GM21515 (cell line): ENCODE results near the gene JAGN1.
"Not testable (repeated sequence)": the region's sequence is repeated elsewhere in the genome, so short reads cannot be mapped to it uniquely, and the experiment has no call there.

Experiments used
- ATAC-seq: cut with Tn5 transposase; IDR thresholded peaks from one replicate; pipeline ENCODE4 v1.9.1; 2021; ENCODE audit not compliant: unreplicated experiment

The JAGN1 gene

DNA sequence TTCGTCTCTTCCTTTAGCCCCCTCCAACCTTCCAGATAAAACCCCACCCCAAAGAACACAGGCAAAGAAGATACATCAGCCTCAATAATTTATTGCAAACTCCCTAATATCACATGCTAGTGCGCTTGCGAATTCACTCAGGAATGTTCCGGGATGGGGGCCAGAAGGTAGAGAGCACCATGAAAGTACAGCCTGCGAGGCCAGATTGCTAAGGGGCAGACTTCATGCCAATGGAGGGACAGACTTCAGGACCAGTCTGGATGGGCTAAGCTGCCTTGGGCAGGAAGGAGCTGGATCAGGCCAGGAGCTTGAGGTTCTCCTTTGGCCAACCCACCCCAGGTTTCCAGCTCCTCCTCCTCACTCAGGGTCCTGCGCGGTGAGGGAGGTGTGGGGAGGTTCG is 23.8 kb upstream of the JAGN1 start:
- no peak for ATAC-seq

GRCh38 chr3:9867106-9867505 is 23.3 kb upstream of the JAGN1 start:
- no peak for ATAC-seq

DNA sequence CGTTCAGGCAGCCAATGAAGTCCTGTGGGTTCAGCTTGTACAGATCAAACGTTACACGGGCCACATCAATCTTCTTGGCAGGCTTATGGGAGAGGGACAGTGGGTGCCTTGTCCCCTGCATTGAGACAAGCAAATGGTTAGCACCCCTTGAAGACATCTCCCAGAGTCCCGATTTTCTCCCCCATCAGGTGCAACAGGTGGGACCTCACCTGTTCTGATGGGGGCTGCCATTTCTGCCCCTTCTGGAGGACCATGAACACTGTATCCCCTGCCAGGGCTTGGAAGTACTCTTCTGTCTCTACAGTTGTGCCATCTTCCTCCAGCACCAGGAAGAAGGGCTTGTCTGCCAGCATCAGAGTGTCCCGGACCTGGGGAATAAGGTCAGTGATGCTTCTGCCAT is 20.5 kb upstream of the JAGN1 start:
- ATAC-seq: no peak

- ATAC-seq: no peak
Measured at GRCh38 chr3:9870978-9871377, 19.4 kb upstream of the JAGN1 start.

DNA sequence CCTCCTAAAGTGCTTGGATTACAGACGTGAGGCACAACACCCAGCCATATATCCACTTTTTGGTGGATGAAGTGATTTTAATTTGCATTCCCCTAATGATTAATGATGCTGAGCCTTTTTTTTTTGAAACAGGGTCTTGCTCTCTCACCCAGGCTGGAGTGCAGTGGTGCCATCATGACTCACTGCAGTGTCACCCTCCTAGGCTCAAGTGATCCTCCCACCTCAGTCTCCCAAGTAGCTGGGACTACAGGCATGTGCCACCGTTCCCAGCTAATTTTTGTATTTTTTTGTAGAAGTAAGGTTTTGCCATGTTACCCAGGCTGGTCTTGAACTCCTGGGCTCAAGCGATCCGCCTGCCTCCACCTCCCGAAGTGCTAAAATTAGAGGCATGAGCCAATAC is 18.3 kb upstream of the JAGN1 start:
- ATAC-seq: not testable (repeated sequence)

GRCh38 chr3:9875448-9875847 is 15.0 kb upstream of the JAGN1 start:
- no peak for ATAC-seq

DNA sequence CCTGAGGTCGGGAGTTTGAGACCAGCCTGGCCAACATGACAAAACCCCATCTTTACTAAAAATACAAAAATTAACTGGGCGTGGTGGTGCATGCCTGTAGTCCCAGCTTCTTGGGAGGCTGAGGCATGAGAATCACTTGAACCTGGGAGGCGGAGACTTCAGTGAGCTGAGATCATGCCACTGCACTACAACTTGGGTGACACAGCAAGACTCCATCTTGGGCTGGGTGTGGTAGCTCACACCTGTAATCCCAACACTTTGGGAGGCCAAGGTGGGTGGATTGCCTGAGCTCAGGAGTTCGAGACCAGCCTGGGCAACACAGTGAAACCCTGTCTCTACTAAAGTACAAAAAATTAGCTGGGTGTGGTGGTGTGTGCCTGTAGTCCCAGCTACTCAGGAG is 14.2 kb upstream of the JAGN1 start:
- ATAC-seq: not testable (repeated sequence)

GRCh38 chr3:9876991-9877390 is 13.4 kb upstream of the JAGN1 start:
- ATAC-seq: no peak

GRCh38 chr3:9878700-9879099 is 11.7 kb upstream of the JAGN1 start:
- ATAC-seq: no peak

DNA sequence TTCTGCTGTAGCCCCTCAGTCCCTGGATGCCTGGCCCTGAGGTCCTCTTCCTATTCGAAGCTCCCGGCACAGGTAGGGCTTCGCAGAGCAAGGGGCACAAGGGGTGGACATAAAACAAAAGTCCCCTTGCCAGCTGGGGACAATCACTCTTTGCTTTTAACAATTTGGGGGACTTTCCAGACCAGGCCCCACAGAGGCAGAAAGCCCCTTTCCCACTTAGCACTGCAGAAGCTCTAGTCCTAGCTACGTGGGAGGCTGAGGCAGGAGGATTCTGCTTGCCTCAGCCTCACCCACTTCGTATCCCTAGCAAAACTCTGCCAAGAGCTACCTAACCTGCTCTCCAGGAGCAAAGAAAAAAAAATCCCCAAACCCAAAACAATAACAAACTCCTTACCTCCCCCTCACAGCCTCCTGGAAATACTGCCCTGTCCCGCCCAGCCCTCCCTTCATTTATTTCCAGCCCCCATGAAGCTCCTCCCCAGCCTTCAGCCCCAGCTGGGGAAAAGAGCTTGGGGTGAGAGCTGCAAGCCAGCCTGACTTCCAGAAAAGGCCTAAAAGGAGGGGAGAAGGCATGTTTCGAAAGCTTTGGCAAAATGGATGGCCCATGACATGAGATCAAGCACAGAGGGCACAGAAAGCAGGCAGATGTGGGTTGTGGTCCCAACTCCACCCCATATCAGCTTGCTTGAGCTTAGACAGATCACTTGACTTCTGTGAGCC is 10.4 kb upstream of the JAGN1 start, which contains the start of gene CIDEC:
CIDEC (minus strand) TSS at position 424 of the 720 bp plus-strand sequence. CDS start 1,767 bp downstream, outside the sequence.
- ATAC-seq: no peak

GRCh38 chr3:9881441-9881840 is 9.0 kb upstream of the JAGN1 start:
- ATAC-seq: no peak

DNA sequence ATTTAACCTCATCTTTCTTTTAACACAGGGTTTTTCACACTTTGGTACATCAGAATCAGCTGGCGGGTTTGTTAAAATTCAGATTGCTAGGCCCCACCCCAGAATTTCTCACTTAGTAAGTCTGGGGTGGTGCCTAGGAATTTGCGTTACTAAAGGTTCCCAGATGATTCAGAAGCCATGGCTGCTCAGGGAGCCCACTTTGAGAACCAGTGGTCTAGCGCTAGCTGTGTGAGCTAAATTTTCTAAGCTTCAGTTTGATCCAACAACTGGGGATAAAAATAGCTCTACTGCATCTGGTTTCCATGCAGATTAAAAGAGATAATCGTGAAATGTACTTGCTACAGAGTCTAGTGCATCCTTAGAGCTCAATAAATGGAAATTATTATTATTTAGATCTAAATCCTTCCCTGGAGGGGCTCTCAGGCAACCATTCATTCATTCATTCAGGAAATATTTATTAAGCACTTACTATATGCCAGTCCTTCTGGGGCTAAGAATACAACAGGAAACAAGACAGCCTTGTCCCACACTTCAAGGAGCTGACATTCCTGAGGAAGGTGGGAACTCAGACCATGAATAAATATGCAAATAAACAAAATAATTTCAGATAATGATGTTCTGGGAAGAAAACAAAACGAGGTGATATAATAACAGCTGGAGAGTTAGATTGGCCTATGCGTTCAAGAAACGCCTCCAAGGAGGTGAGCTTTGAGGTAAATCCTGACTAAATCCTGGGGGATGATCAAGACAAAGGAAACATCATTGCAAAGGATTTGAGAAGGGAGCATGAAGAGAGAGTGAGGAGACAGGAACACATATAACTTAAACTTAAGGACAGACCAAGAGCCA is 6.5 kb upstream of the JAGN1 start:
- ATAC-seq: no peak

GRCh38 chr3:9884555-9885165 is 5.8 kb upstream of the JAGN1 start:
- no peak for ATAC-seq

DNA sequence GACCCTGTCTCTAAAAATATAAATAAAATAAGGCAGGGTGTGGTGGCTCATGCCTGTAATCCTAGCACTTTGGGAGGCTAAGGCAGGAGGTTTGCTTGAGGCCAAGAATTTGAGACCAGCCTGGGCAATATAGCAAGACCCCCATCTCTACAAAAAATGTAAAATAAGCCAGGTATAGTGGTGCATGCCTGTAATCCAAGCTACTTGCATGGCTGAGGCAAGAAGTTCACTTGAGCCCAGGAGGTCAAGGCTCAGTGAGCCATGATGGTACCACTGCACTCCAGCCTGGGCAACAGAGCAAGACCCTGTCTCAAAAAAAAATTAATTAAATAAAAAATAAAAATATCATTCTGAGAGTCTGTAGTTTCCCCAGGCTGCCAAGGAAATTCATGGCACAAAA is 4.1 kb upstream of the JAGN1 start:
- no peak for ATAC-seq

DNA sequence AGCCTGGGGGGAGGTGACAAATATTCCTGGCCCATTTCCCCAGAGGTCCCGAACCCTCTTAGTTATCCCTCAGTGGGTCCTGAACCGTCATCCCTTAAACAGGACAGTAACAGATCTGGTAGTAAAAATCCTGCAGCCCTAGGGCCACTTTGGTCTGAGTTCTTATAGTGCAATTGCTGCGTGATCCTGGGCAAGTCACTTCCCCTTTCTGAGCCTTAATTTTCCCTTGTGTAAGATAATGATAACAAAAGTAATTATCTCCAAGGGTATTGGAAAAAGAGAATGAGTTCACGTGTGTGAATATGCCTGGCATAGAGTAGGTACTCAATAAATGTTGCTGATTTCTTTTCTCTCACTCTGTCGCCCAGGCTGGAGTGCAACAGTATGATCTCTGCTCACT is 2.9 kb upstream of the JAGN1 start:
- ATAC-seq: no peak

- ATAC-seq: no peak
Measured at GRCh38 chr3:9888540-9888939, 1.9 kb upstream of the JAGN1 start.

GRCh38 chr3:9889405-9889804 is 1.0 kb upstream of the JAGN1 start:
- ATAC-seq: no peak

GRCh38 chr3:9891072-9891622 is 737 bp downstream of the JAGN1 start:
- no peak for ATAC-seq

DNA sequence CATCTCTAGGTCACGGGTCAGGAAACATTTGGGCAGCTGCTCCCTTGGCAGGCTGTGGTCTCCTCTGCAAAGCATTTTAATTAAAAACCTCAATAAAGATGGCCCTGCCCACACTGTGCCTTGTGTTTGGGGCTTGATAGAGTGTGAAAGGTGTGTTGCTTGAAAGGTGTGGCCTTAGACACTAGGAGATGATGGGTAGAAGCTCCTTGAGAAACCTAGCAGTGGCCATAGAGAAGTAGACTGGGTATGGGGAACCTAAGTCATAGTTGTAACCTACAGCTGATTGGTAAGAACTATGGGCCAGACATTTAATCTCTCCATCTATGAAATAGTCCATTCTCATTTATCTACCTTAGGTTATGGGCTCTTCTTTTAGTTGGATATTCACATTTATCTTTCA is 3.3 kb downstream of the JAGN1 start:
- ATAC-seq: no peak

- not testable (repeated sequence) for ATAC-seq
Measured at GRCh38 chr3:9895715-9896114, 5.3 kb downstream of the JAGN1 start.

DNA sequence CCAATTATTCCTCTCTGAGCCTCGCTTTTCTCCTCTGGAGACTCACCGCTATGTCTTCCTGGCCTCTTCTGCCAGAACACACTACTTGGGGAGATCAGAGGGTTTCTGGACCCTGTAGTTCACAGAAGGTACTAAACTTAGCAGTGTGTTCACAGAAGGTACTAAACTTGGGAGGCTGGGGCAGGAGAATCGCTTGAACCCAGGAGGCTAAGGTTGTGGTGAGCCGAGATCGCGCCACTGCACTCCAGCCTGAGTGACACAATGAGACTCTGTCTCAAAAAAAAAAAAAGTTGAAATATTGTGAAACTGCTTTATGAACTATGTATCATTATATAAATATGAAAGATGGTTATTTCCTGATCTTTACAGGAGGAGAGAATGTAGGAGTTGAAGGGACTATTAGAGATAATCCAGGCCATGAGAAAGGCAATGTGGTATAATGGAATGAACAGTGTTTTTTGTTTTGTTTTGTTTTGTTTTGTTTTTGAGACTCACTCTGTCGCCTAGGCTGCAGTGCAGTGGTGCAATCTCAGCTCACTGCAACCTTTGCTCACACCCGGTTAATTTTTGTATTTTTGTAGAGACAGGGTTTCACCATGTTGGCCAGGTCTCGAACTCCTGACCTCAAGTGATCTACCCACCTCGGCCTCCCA is 6.5 kb downstream of the JAGN1 start:
- not testable (repeated sequence) for ATAC-seq
